Measurements from ENCODE around the gene ATRN.
A peak's percentile ranks its signal among the peaks of the same experiment; 100 is the strongest.

ATRN gene

DNA sequence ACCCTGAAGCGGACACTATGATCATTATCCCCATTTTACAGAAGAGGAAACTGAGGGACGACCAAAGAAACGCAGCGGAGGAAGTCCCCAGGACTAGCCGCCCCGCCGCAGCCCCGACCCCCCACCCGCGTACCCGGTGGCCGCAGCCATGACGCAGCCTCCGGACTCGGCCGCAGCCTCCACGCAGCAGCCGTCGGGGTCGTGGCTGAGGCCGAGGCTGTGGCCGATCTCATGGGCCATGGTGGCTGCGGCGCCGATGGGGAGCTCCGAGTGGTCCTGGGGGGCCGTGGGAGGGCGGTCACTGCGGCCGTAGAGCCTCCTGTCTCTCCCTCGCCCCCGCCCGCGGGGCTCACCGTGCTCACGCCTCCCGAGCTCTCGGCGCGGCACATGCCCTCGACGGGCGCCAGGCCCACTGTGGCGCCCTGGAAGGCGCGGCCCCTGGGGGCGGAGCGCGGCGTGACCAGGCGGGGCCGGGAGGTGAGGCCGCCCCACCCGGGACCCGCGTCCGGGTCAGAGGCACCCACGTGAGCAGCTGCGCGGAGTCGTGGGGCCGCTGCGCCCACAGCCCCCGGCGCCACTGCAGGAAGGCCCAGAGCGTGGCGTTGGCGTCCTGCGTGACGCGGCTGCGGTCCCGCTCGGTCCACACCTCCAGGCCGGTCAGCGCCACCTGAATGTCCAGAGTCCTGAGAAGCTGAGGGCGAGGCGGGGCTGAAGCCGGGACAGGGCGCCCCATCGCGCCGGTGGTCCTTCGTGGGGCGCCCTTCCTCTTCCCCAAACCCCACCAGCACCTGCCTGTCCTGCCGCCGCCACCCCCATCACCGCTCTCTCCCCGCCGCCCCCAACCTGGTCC is 202.6 kb downstream of the ATRN start:
- TF ChIP-seq, protein P1, sequence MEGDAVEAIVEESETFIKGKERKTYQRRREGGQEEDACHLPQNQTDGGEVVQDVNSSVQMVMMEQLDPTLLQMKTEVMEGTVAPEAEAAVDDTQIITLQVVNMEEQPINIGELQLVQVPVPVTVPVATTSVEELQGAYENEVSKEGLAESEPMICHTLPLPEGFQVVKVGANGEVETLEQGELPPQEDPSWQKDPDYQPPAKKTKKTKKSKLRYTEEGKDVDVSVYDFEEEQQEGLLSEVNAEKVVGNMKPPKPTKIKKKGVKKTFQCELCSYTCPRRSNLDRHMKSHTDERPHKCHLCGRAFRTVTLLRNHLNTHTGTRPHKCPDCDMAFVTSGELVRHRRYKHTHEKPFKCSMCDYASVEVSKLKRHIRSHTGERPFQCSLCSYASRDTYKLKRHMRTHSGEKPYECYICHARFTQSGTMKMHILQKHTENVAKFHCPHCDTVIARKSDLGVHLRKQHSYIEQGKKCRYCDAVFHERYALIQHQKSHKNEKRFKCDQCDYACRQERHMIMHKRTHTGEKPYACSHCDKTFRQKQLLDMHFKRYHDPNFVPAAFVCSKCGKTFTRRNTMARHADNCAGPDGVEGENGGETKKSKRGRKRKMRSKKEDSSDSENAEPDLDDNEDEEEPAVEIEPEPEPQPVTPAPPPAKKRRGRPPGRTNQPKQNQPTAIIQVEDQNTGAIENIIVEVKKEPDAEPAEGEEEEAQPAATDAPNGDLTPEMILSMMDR (IDR thresholded peaks at IDR 0.05; ENCODE audit: low read depth, low read length, missing control alignments) = no peak
- in situ Hi-C loops (cut with HindIII; ENCODE audit: low sequenced_read_pairs) = no loop called here
- H3K4me3 ChIP-seq (ENCODE audit: low read depth, low read length) = no peak overlapping the region
- DNase-seq (ENCODE audit: low read depth) = no peak

DNA sequence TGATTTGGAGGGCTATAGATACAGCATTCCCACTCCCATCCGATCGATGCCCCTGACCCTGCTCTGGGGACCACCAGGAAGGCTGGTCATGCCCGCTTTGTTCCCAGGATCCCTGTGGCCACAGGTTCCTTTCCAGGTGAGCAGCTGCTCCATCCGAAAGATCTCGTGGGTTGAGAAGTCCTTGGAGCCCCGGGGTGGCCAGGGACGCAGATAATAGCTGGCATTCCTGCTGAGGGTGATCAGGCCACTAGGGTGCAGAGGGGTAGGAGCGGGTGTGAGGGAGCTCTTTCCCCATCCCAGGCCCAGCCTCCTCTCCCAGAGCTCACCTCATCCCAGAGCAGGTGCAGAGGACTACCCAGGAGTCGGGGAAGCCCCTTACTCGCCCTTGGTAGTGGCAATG is 203.6 kb downstream of the ATRN start:
- DNase-seq (ENCODE audit: low read depth) = no peak
- TF ChIP-seq, protein P1 (IDR thresholded peaks at IDR 0.05; ENCODE audit: low read depth, low read length, missing control alignments) = no peak
- H3K4me3 ChIP-seq (ENCODE audit: low read depth, low read length) = no peak overlapping the region
- in situ Hi-C loops (cut with HindIII; ENCODE audit: low sequenced_read_pairs) = no loop called here

DNA sequence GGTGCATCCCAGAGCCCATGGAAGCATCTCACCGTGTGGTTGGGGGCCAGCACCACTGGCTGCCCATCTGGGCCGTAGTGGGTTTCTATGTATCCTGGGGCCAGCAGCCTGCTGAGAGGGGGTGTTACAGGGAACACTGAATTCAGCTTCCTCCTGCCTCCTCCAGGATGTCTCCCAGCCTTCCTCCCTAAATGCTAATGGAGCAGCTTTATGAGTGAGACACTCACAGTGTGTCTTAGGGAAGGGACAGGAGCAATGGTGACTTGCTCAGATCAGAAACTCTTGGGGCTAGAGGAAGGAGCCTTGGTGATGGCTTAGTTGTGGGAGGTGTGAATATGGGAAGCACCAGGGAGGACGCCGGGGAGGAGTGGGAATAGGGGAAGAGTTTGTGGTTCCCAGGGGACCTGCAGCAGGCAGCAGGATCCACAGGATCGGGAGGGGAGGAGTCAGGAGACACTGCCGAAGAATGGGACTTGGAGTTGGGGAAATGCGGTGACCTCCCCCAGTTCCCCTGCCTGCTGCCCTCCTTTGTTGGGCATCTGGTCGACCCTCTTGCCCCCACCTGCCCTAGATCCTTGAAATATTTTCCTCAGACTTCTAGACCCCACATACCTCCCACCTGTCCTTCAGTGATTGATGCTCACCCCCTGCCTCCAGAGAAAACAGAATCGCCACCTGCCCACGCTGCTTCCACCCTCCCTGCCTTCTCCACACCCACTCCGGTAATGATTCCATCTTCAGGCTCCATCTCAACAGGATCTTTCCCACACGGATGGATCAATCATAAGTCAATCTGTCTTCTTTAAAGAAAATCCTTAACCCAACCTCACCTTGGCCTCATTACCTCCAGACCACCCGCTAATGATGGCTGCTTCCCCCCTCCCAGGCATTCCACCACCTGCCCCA is 204.4 kb downstream of the ATRN start:
- H3K4me3 ChIP-seq (ENCODE audit: low read depth, low read length) = no peak overlapping the region
- in situ Hi-C loops (cut with HindIII; ENCODE audit: low sequenced_read_pairs) = no loop called here
- no peak for DNase-seq (ENCODE audit: low read depth)
- TF ChIP-seq, protein P1 (IDR thresholded peaks at IDR 0.05; ENCODE audit: low read depth, low read length, missing control alignments) = no peak

DNA sequence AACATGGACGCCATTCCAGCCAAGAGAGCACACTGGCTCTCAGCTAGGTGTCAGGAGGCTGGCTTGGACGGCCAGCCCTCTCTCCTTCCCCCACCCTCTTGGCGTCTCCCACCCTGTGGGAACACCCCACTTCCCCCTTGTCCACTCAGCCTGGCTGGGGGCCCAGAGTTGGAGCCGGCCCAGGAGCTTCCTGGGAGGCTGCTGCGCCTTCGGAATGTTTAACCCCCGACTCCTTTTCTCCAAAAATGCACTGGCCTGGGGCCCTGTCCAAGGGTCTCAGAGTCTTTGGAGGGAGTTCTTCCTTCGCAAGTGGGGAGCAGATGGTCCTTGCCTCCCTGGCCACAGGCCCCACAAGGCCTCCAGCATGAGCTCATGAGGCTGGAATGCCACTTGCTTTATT is 206.9 kb downstream of the ATRN start:
- in situ Hi-C loops (cut with HindIII; ENCODE audit: low sequenced_read_pairs) = no loop called here
- TF ChIP-seq, protein P1 (IDR thresholded peaks at IDR 0.05; ENCODE audit: low read depth, low read length, missing control alignments) = no peak
- no peak overlapping the region for H3K4me3 ChIP-seq (ENCODE audit: low read depth, low read length)
- peak; percentile 16 for DNase-seq (ENCODE audit: low read depth)

DNA sequence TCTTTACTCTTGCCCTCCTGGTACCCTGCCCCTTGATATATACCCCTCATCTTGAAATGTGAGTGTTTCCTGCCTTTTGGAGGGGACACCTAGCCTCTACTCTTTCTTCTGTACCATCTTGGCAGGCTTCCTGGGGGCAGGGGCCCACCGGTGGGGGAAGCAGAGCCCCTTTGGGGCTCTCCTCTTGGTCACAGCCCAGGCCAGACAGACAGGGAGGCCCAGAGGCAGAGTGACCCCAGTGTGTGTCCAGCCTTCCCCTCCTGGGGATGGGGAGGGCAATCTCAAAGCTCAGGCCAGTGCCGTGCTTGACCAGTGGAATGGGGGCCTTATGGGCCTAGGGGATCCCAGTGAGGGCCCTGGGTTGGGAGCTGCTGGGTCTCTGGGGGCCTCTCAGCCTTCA is 207.4 kb downstream of the ATRN start:
- no peak for DNase-seq (ENCODE audit: low read depth)
- in situ Hi-C loops (cut with HindIII; ENCODE audit: low sequenced_read_pairs) = no loop called here
- TF ChIP-seq, protein P1 (IDR thresholded peaks at IDR 0.05; ENCODE audit: low read depth, low read length, missing control alignments) = no peak
- no peak overlapping the region for H3K4me3 ChIP-seq (ENCODE audit: low read depth, low read length)

DNA sequence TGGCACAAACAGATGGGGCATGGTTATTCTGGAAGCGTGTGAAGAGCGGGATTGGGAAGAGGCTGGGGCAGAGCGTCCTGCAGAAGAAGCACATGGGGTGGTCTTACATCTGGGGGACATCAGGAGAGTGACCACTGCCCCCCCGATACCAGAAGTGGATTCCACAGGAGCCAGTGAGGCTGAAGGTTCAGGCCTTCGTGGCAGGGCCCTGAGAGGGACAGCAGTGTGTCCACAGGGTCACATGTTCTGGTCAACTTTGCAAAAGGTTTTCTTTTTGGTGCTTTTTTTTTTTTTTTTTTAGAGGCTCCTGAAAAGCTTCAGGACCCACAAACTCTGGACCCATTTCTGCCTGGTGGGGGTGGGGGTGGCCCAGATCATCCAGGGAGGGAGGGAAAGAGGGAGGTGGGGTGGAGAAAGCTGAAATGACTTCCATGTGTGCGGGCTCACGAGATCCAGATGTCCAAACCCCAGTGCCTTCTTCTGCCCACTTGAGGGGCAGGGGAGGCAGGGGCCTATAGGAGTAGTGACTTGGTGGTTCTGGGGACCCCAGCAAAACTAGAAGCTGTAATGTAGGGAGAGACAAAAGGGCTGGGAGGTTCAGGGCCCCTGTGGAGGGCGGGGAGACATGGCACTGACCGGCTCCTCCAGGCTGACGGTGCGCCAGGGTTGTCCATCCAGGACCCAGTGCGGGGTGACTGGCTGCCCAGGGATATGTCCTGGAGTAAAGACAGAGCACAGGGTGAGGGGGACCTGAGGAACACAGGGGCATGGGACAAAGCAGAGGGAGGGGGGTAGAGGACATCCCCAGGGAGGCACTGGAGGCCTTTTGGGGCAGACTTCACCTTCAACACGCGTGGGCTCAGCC is 208.3 kb downstream of the ATRN start:
- no peak for DNase-seq (ENCODE audit: low read depth)
- H3K4me3 ChIP-seq (ENCODE audit: low read depth, low read length) = no peak overlapping the region
- in situ Hi-C loops (cut with HindIII; ENCODE audit: low sequenced_read_pairs) = no loop called here
- TF ChIP-seq, protein P1 (IDR thresholded peaks at IDR 0.05; ENCODE audit: low read depth, low read length, missing control alignments) = no peak
